GM19351 (cell line): ENCODE measurements around the gene CPEB4.
A peak's percentile ranks its signal among the peaks of the same experiment; 100 is the strongest.

Experiments
- ATAC-seq: cut with Tn5 transposase; IDR thresholded peaks from one replicate; pipeline ENCODE4 v1.9.1; 2021; ENCODE audit warnings: mild to moderate bottlenecking, moderate library complexity; ENCODE audit not compliant: unreplicated experiment

CPEB4 gene

GRCh38 chr5:173971681-173972345 lies 83.7 kb downstream of the CPEB4 start:
- no peak for ATAC-seq

- no peak for ATAC-seq
Measured at GRCh38 chr5:173972607-173972924, 84.4 kb downstream of the CPEB4 start.

- peak; percentile 80 for ATAC-seq
Measured at GRCh38 chr5:173972925-173973615, 84.9 kb downstream of the CPEB4 start.

- no peak for ATAC-seq
Measured at GRCh38 chr5:173973616-173973969, 85.4 kb downstream of the CPEB4 start.

GRCh38 chr5:173974688-173975239 lies 86.6 kb downstream of the CPEB4 start:
- no peak for ATAC-seq

- no peak for ATAC-seq
Measured at GRCh38 chr5:173981185-173981761, 93.1 kb downstream of the CPEB4 start.

- ATAC-seq, result no peak
Measured at GRCh38 chr5:173984218-173984617, 96.1 kb downstream of the CPEB4 start.

- ATAC-seq, result no peak
Measured at GRCh38 chr5:173988554-173989431, 100.6 kb downstream of the CPEB4 start, which contains the start of gene C5orf47. TSS of gene C5orf47 (plus strand) at chr5:173989170. CDS start at chr5:173989264, 94 bp downstream.

GRCh38 chr5:173989432-173990082 lies 101.4 kb downstream of the CPEB4 start:
- no peak for ATAC-seq

GRCh38 chr5:173997331-173997730 lies 109.2 kb downstream of the CPEB4 start:
- ATAC-seq, result no peak

- no peak for ATAC-seq
Measured at GRCh38 chr5:173998531-173998930, 110.4 kb downstream of the CPEB4 start.

- ATAC-seq, result no peak
Measured at GRCh38 chr5:174000076-174000475, 111.9 kb downstream of the CPEB4 start.

- no peak for ATAC-seq
Measured at GRCh38 chr5:174003795-174004194, 115.6 kb downstream of the CPEB4 start.

- no peak for ATAC-seq
Measured at GRCh38 chr5:174008922-174009321, 120.8 kb downstream of the CPEB4 start.

GRCh38 chr5:174010365-174010764 lies 122.2 kb downstream of the CPEB4 start:
- ATAC-seq, result no peak

- ATAC-seq, result no peak
Measured at GRCh38 chr5:174011441-174011840, 123.3 kb downstream of the CPEB4 start.
